Measurements from ENCODE around the gene IPO4.

Gene IPO4

DNA sequence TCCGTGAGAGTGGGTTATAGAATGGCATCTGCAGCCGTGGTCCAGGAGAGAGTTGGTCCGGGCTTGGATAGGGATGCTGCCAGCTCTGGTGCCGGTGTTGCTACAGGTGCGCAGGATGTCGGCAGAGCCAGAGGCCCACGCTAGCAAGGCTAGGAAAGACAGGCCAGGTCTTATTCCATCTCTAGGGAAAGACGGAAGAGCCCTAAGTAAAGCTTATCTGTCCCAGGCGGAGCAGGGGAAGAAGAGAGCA lies 53.1 kb downstream of the IPO4 start:
- DNase-seq (ENCODE audit: extremely low read depth, low read depth), result no peak
- TF ChIP-seq CTCF (IDR thresholded peaks at IDR 0.05; ENCODE audit: low read depth, low read length, missing control alignments), result no peak
- peak overlapping the region; percentile 79 for H3K4me3 ChIP-seq (replicated peaks; ENCODE audit: low read depth, low read length)

- no peak overlapping the region for H3K4me3 ChIP-seq (replicated peaks; ENCODE audit: low read depth, low read length)
- DNase-seq (ENCODE audit: extremely low read depth, low read depth), result no peak
- no peak for TF ChIP-seq CTCF (IDR thresholded peaks at IDR 0.05; ENCODE audit: low read depth, low read length, missing control alignments)
Measured at GRCh38 chr14:24133735-24134134, 54.9 kb downstream of the IPO4 start.

GRCh38 chr14:24132976-24133375 lies 55.6 kb downstream of the IPO4 start:
- TF ChIP-seq CTCF (IDR thresholded peaks at IDR 0.05; ENCODE audit: low read depth, low read length, missing control alignments), result no peak
- no peak overlapping the region for H3K4me3 ChIP-seq (replicated peaks; ENCODE audit: low read depth, low read length)
- no peak for DNase-seq (ENCODE audit: extremely low read depth, low read depth)

DNA sequence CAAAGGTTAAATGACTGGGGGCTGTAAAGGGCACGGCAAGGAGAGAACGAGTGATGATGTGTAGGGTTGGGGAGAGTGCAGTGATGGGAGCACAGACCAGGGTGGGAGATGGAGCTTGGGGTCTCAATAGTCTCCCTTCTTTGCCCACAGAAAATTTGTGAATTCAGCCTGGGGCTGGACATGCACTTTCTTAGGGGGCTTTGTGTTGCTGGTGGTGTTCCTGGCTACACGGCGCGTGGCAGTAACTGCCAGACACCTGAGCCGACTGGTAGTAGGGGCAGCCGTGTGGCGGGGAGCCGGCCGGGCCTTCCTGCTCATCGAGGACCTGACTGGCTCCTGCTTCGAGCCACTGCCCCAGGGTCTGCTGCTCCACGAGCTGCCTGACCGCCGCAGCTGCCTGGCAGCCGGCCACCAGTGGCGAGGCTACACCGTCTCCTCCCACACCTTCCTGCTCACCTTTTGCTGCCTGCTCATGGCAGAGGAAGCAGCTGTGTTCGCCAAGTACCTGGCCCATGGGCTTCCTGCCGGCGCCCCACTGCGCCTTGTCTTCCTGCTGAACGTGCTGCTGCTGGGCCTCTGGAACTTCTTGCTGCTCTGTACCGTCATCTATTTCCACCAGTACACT lies 56.4 kb downstream of the IPO4 start:
- TF ChIP-seq CTCF (IDR thresholded peaks at IDR 0.05; ENCODE audit: low read depth, low read length, missing control alignments), result no peak
- H3K4me3 ChIP-seq (replicated peaks; ENCODE audit: low read depth, low read length), result no peak overlapping the region
- DNase-seq (ENCODE audit: extremely low read depth, low read depth), result no peak

DNA sequence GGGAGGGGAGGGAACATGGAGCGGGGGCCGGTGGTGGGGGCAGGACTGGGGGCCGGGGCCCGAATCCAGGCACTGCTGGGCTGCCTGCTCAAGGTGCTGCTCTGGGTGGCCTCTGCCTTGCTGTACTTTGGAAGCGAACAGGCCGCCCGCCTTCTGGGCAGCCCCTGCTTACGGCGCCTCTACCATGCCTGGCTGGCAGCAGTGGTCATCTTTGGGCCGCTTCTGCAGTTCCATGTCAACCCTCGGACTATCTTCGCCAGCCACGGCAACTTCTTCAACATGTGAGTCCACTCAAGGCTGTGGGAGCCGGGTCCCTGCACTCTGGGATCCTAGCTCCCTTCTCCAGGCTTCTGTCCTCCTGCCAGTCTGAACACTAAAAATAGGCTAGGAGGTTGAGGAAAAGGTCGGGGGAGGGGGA lies 57.1 kb downstream of the IPO4 start:
- no peak overlapping the region for H3K4me3 ChIP-seq (replicated peaks; ENCODE audit: low read depth, low read length)
- DNase-seq (ENCODE audit: extremely low read depth, low read depth), result no peak
- no peak for TF ChIP-seq CTCF (IDR thresholded peaks at IDR 0.05; ENCODE audit: low read depth, low read length, missing control alignments)

DNA sequence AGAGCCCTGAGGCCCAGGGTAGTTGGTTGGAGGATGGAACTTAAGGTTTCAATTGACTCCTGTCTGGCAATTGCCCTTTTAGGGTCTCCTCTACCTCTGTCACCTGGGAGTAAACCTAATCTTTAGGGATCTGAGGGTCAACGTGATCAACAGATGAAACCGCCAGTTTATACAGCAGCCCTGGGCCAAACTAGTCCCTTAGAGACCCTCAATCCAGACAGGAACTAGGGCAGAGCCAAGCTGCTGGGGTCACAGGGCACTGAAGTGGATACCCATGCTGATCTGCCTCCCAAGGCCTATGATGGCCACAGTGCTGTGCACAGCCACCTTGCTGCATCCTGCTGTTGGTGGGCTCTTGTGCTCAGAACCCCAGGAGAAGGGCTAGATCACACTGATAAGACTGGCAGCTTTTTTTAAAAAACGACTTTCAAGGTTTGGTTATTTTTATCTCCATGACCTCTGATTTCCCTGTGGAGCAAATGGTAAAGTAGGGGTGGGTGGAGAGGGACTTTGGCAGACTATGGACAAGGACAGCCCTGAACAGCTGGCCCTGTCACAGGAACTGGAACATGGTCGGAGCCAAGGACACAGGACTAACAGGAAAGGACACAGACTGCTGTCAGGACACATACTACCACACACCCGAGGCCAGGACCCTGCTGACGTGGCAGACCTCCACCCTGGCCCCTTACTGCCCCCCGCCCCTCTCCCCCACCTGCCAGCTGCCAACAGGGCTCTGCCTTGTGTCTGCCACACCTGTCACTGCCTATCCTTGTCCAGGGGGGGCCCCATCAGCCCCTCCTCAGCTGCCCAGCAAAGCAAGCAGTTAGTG lies 57.7 kb downstream of the IPO4 start:
- no peak for TF ChIP-seq CTCF (IDR thresholded peaks at IDR 0.05; ENCODE audit: low read depth, low read length, missing control alignments)
- H3K4me3 ChIP-seq (replicated peaks; ENCODE audit: low read depth, low read length), result no peak overlapping the region
- DNase-seq (ENCODE audit: extremely low read depth, low read depth), result no peak

- TF ChIP-seq CTCF (IDR thresholded peaks at IDR 0.05; ENCODE audit: low read depth, low read length, missing control alignments), result no peak
- DNase-seq (ENCODE audit: extremely low read depth, low read depth), result no peak
Measured at GRCh38 chr14:24130380-24130716, 58.3 kb downstream of the IPO4 start, which contains the start of gene FITM1. Gene FITM1 (plus strand): TSS chr14:24130659. CDS start chr14:24131564, 905 bp downstream.

More at GRCh38 chr14:24130380-24130716, 58.3 kb downstream of the IPO4 start, which contains the start of gene FITM1:
- H3K4me3 ChIP-seq (replicated peaks; ENCODE audit: low read depth, low read length), result no peak within 1 kb of the TSS
